SK-N-SH treated with all-trans-retinoic acid at 6 μM for 48 hours (cell line): ENCODE data around the gene OR2AT4.

Experiments
- RARB ChIP-seq: fragments of 250-450 bp; sonication (Bioruptor Pico); IDR thresholded peaks from 2 replicates; pipeline ENCODE4 v1.8.0; 2021; ENCODE audit warnings: mild to moderate bottlenecking, moderate library complexity
- ZFP3 ChIP-seq: fragments of 250-450 bp; sonication (Bioruptor Pico); IDR thresholded peaks from 2 replicates; pipeline ENCODE4 v1.5.0; 2020; ENCODE audit warnings: mild to moderate bottlenecking, moderate library complexity
- ZNF70 ChIP-seq: fragments of 450-650 bp; formaldehyde crosslinking; IDR thresholded peaks from 2 replicates; pipeline ENCODE4 v1.5.0; 2020; ENCODE audit warnings: mild to moderate bottlenecking, moderate library complexity

DNA sequence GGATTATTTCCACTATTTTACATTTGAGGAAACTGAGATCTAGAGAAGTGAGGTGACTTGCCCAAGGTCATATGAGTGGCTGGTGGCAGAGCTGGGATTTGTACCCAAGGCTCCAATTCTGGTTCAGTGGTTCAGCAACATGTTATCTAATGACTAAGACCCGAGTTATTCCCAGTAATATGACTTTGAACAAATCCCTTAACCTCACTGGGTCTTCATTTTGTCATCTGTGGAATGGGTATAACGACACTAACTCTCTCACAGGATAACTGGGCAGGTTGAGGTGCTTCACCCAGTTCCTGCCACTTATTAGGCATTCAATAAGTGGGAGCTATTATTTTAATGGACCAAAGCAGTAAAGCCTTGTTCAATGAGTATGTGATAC, 489 bp upstream of the OR2AT4 start:
- TF ChIP-seq RARB = no peak
- no peak for TF ChIP-seq ZNF70 (CRISPR knock-in tag)
- TF ChIP-seq ZFP3 (CRISPR knock-in tag) = no peak
